Measurements from ENCODE around the gene SRGAP3.

DNA sequence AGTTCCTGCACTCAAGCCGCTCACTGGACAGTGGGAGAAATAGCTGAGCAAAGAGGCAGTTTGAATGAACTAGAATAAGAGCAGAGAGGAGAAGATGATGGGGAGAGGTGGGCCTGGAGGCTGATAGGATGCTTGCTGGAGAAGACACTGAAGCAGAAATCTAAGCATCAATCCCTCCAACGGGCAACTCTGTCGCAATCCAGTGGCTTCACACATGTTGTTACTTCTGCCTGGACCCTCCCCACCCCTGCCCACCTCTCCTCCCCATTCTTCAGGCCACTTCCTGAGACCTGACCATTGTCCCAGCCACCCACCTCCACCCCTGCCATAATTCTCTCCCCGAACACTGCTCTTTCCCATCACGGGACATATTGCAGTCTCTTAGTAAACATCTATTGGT, 76.0 kb downstream of the SRGAP3 start:
- TF ChIP-seq, protein P1, sequence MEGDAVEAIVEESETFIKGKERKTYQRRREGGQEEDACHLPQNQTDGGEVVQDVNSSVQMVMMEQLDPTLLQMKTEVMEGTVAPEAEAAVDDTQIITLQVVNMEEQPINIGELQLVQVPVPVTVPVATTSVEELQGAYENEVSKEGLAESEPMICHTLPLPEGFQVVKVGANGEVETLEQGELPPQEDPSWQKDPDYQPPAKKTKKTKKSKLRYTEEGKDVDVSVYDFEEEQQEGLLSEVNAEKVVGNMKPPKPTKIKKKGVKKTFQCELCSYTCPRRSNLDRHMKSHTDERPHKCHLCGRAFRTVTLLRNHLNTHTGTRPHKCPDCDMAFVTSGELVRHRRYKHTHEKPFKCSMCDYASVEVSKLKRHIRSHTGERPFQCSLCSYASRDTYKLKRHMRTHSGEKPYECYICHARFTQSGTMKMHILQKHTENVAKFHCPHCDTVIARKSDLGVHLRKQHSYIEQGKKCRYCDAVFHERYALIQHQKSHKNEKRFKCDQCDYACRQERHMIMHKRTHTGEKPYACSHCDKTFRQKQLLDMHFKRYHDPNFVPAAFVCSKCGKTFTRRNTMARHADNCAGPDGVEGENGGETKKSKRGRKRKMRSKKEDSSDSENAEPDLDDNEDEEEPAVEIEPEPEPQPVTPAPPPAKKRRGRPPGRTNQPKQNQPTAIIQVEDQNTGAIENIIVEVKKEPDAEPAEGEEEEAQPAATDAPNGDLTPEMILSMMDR (IDR thresholded peaks at IDR 0.05), result no peak
- TF ChIP-seq POLR2A (IDR thresholded peaks at IDR 0.05), result no peak

Measured in body of pancreas (tissue), 4 donors.